Progenitor cell of endocrine pancreas (in vitro differentiated cells): Measurements from ENCODE around the gene RIMBP2. TPM values are rescaled to one million over a fixed set of nuclear protein-coding genes. Genes with fewer than 3 reads are reported as not detected.

ENCODE experiments used
- DNase-seq: peaks from one replicate; pipeline ENCODE4 v3.0.0; 2021; ENCODE audit warnings: low spot score; ENCODE audit not compliant: unreplicated experiment
- H3K27ac Mint-ChIP-seq: 2 replicates; pipeline ENCODE4 v1.8.0; 2021; ENCODE audit warnings: mild to moderate bottlenecking, moderate library complexity, mixed read lengths
- H3K27me3 Mint-ChIP-seq: 2 replicates; pipeline ENCODE4 v1.8.0; 2021; ENCODE audit warnings: mixed read lengths
- H3K36me3 Mint-ChIP-seq: 2 replicates; pipeline ENCODE4 v1.8.0; 2022; ENCODE audit warnings: mixed read lengths; ENCODE audit not compliant: insufficient read depth
- H3K4me1 Mint-ChIP-seq: 2 replicates; pipeline ENCODE4 v1.8.0; 2021; ENCODE audit warnings: low read depth, mixed read lengths
- H3K4me3 Mint-ChIP-seq: 2 replicates; pipeline ENCODE4 v1.8.0; 2021; ENCODE audit warnings: low read depth, mild to moderate bottlenecking, moderate library complexity, mixed read lengths
- H3K9me3 Mint-ChIP-seq: 2 replicates; pipeline ENCODE4 v1.8.0; 2021; ENCODE audit warnings: low read depth, mixed read lengths
- total RNA-seq: library from RNA; stranded (reverse); gene quantifications from 2 replicates; pipeline ENCODE4 v1.2.1, GENCODE V29; 2021
- TF ChIP-seq, protein P1 (sequence below): fragments of 200-600 bp; sonication (generic); IDR thresholded peaks from one replicate; pipeline ENCODE4 v1.5.0; 2021; ENCODE audit warnings: antibody characterized with exemption, mild to moderate bottlenecking; ENCODE audit not compliant: unreplicated experiment

RIMBP2 gene
- total RNA-seq, 1 donor from 2014 or later = 31.6 TPM

- TF ChIP-seq, protein P1, sequence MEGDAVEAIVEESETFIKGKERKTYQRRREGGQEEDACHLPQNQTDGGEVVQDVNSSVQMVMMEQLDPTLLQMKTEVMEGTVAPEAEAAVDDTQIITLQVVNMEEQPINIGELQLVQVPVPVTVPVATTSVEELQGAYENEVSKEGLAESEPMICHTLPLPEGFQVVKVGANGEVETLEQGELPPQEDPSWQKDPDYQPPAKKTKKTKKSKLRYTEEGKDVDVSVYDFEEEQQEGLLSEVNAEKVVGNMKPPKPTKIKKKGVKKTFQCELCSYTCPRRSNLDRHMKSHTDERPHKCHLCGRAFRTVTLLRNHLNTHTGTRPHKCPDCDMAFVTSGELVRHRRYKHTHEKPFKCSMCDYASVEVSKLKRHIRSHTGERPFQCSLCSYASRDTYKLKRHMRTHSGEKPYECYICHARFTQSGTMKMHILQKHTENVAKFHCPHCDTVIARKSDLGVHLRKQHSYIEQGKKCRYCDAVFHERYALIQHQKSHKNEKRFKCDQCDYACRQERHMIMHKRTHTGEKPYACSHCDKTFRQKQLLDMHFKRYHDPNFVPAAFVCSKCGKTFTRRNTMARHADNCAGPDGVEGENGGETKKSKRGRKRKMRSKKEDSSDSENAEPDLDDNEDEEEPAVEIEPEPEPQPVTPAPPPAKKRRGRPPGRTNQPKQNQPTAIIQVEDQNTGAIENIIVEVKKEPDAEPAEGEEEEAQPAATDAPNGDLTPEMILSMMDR = no peak
- Mint-ChIP-seq H3K4me3 (no peak overlapping the region), H3K9me3 (no peaks in the 10 kb centered on the region), H3K27me3 (peaks cover 4% of the 10 kb centered on the region), H3K36me3 (no peaks in the 10 kb centered on the region), H3K4me1 (no peaks in the 10 kb centered on the region), H3K27ac (no peak overlapping the region)
- no peak for DNase-seq
Observed at GRCh38 chr12:130497991-130498390, 218.1 kb downstream of the RIMBP2 start.

GRCh38 chr12:130497321-130497720 is 218.8 kb downstream of the RIMBP2 start:
- Mint-ChIP-seq H3K36me3 (no peaks in the 10 kb centered on the region), H3K27ac (no peak overlapping the region), H3K9me3 (no peaks in the 10 kb centered on the region), H3K4me3 (no peak overlapping the region), H3K27me3 (peaks cover 4% of the 10 kb centered on the region), H3K4me1 (no peaks in the 10 kb centered on the region)
- TF ChIP-seq, protein P1 = no peak
- no peak for DNase-seq

- peaks cover 10% of the 10 kb centered on the region for H3K27me3 Mint-ChIP-seq
- TF ChIP-seq, protein P1 = no peak
- no peaks in the 10 kb centered on the region for H3K9me3 Mint-ChIP-seq
Observed at GRCh38 chr12:130496516-130497120, 219.5 kb downstream of the RIMBP2 start.

DNA sequence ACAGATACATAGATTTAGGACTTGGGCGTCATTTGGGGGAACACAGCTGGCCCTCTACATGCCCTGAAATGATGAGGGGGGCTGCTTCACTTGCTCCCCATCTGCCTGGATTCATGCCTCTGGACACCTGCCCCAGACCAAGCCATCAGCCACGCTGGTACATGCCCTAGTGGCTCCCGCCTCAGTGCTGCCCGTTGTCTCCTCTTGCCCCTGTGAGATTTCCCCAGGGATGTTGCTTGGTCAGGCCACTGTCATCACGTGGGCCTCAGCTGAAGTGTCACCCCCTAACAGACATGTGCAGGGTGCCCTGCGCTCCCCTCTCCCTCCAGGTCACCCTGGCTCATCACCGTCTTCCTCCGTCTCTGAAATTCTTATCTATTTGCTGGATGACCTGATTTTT is 220.9 kb downstream of the RIMBP2 start:
- TF ChIP-seq, protein P1 = no peak
- H3K36me3 Mint-ChIP-seq = no peaks in the 10 kb centered on the region
- H3K27ac Mint-ChIP-seq = no peak overlapping the region
- H3K4me1 Mint-ChIP-seq = no peaks in the 10 kb centered on the region
- no peaks in the 10 kb centered on the region for H3K9me3 Mint-ChIP-seq
- DNase-seq = no peak
- H3K4me3 Mint-ChIP-seq = no peak overlapping the region
- peaks cover 18% of the 10 kb centered on the region for H3K27me3 Mint-ChIP-seq

More at GRCh38 chr12:130496516-130497120, 219.5 kb downstream of the RIMBP2 start:
- no peak overlapping the region for H3K27ac Mint-ChIP-seq
- H3K4me1 Mint-ChIP-seq = no peaks in the 10 kb centered on the region
- no peaks in the 10 kb centered on the region for H3K36me3 Mint-ChIP-seq
- no peak overlapping the region for H3K4me3 Mint-ChIP-seq
- DNase-seq = no peak

DNA sequence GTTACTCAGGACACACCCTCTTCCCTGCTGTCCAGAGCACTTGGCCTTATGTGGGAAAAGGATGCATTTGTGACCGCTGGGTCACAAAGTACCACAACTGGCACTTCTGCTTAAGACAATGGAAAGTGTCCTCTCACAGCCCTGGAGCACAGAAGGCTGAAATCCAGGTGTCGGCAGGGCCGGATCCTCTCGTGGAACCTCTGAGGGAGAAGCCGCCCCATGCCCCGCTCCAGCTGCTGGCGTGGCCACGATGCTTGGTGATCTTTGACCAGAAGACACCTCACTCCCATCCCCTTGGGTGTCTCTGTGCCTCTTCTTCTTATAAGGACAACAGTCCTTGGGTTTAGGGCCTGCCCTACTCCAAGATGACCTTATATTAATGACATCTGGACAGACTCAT is 221.4 kb downstream of the RIMBP2 start:
- Mint-ChIP-seq H3K27me3 (peaks cover 18% of the 10 kb centered on the region), H3K36me3 (no peaks in the 10 kb centered on the region), H3K4me3 (no peak overlapping the region), H3K9me3 (no peaks in the 10 kb centered on the region), H3K27ac (no peak overlapping the region), H3K4me1 (no peaks in the 10 kb centered on the region)
- TF ChIP-seq, protein P1 = no peak
- no peak for DNase-seq
